ENCODE results near the gene GABRA4. TPM values are rescaled to one million over a fixed set of nuclear protein-coding genes. Genes with fewer than 3 reads are reported as not detected.

GABRA4 gene
- total RNA-seq, 2 donors from 2014 or later, result not detected

- H3K4me1 Mint-ChIP-seq, result no peaks in the 10 kb centered on the region
- H3K27me3 Mint-ChIP-seq, result peaks cover 17% of the 10 kb centered on the region
- ATAC-seq (replicated peaks), result no peak
- no peak overlapping the region for H3K4me3 Mint-ChIP-seq
- no peaks in the 10 kb centered on the region for H3K9me3 Mint-ChIP-seq
- no peaks in the 10 kb centered on the region for H3K36me3 Mint-ChIP-seq (ENCODE audit: low read depth)
- no peak overlapping the region for H3K27ac Mint-ChIP-seq
Observed at GRCh38 chr4:47000406-47000805, 7.0 kb upstream of the GABRA4 start.

- Mint-ChIP-seq H3K36me3 (ENCODE audit: low read depth) (no peaks in the 10 kb centered on the region), H3K27ac (no peak overlapping the region), H3K9me3 (no peaks in the 10 kb centered on the region), H3K4me3 (no peak overlapping the region), H3K27me3 (peaks cover 25% of the 10 kb centered on the region), H3K4me1 (no peaks in the 10 kb centered on the region)
- no peak for ATAC-seq (replicated peaks)
Observed at GRCh38 chr4:46999566-46999965, 6.2 kb upstream of the GABRA4 start.

- H3K9me3 Mint-ChIP-seq, result no peaks in the 10 kb centered on the region
- peaks cover 44% of the 10 kb centered on the region for H3K27me3 Mint-ChIP-seq
- no peaks in the 10 kb centered on the region for H3K36me3 Mint-ChIP-seq (ENCODE audit: low read depth)
- no peak for ATAC-seq (replicated peaks)
- H3K4me3 Mint-ChIP-seq, result peak overlapping the region; percentile 50
- H3K27ac Mint-ChIP-seq, result no peak overlapping the region
- H3K4me1 Mint-ChIP-seq, result peaks cover 6% of the 10 kb centered on the region
Observed at GRCh38 chr4:46994007-46994405, 625 bp upstream of the GABRA4 start.

- Mint-ChIP-seq H3K4me1 (peaks cover 6% of the 10 kb centered on the region), H3K27ac (no peak overlapping the region), H3K4me3 (peak overlapping the region; percentile 50), H3K9me3 (no peaks in the 10 kb centered on the region), H3K36me3 (ENCODE audit: low read depth) (no peaks in the 10 kb centered on the region), H3K27me3 (peaks cover 44% of the 10 kb centered on the region)
- no peak for ATAC-seq (replicated peaks)
Observed at GRCh38 chr4:46992338-46992737, 1.0 kb downstream of the GABRA4 start.

- Mint-ChIP-seq H3K9me3 (no peaks in the 10 kb centered on the region), H3K4me1 (peaks cover under 1% of the 10 kb centered on the region), H3K4me3 (no peak overlapping the region), H3K36me3 (ENCODE audit: low read depth) (no peaks in the 10 kb centered on the region), H3K27ac (no peak overlapping the region), H3K27me3 (peaks cover 11% of the 10 kb centered on the region)
- ATAC-seq (replicated peaks), result no peak
Observed at GRCh38 chr4:46986922-46987638, 6.3 kb downstream of the GABRA4 start.

- Mint-ChIP-seq H3K27me3 (peaks cover 10% of the 10 kb centered on the region), H3K4me3 (no peak overlapping the region), H3K4me1 (no peaks in the 10 kb centered on the region), H3K27ac (no peak overlapping the region), H3K36me3 (ENCODE audit: low read depth) (no peaks in the 10 kb centered on the region), H3K9me3 (no peaks in the 10 kb centered on the region)
- ATAC-seq (replicated peaks), result no peak
Observed at GRCh38 chr4:46984781-46985180, 8.6 kb downstream of the GABRA4 start.

GRCh38 chr4:46980851-46981250, 12.5 kb downstream of the GABRA4 start:
- no peak overlapping the region for H3K4me3 Mint-ChIP-seq
- H3K4me1 Mint-ChIP-seq, result no peaks in the 10 kb centered on the region
- H3K27me3 Mint-ChIP-seq, result peaks cover 11% of the 10 kb centered on the region
- H3K27ac Mint-ChIP-seq, result no peak overlapping the region
- ATAC-seq (replicated peaks), result no peak
- H3K36me3 Mint-ChIP-seq (ENCODE audit: low read depth), result no peaks in the 10 kb centered on the region
- H3K9me3 Mint-ChIP-seq, result no peaks in the 10 kb centered on the region

GRCh38 chr4:46979726-46980125, 13.7 kb downstream of the GABRA4 start:
- no peaks in the 10 kb centered on the region for H3K4me1 Mint-ChIP-seq

GRCh38 chr4:46979283-46979682, 14.1 kb downstream of the GABRA4 start:
- no peak overlapping the region for H3K4me3 Mint-ChIP-seq
- no peaks in the 10 kb centered on the region for H3K9me3 Mint-ChIP-seq
- H3K4me1 Mint-ChIP-seq, result no peaks in the 10 kb centered on the region
- H3K27me3 Mint-ChIP-seq, result peaks cover 17% of the 10 kb centered on the region
- ATAC-seq (replicated peaks), result no peak
- no peak overlapping the region for H3K27ac Mint-ChIP-seq
- H3K36me3 Mint-ChIP-seq (ENCODE audit: low read depth), result no peaks in the 10 kb centered on the region

More at GRCh38 chr4:46979726-46980125, 13.7 kb downstream of the GABRA4 start:
- Mint-ChIP-seq H3K36me3 (ENCODE audit: low read depth) (no peaks in the 10 kb centered on the region), H3K27ac (no peak overlapping the region), H3K27me3 (peaks cover 15% of the 10 kb centered on the region), H3K4me3 (no peak overlapping the region), H3K9me3 (no peaks in the 10 kb centered on the region)
- no peak for ATAC-seq (replicated peaks)

GRCh38 chr4:46977245-46977644, 16.1 kb downstream of the GABRA4 start:
- no peaks in the 10 kb centered on the region for H3K36me3 Mint-ChIP-seq (ENCODE audit: low read depth)
- no peaks in the 10 kb centered on the region for H3K9me3 Mint-ChIP-seq
- H3K27me3 Mint-ChIP-seq, result peaks cover 19% of the 10 kb centered on the region
- no peak overlapping the region for H3K27ac Mint-ChIP-seq
- no peaks in the 10 kb centered on the region for H3K4me1 Mint-ChIP-seq
- no peak for ATAC-seq (replicated peaks)
- H3K4me3 Mint-ChIP-seq, result no peak overlapping the region

- Mint-ChIP-seq H3K4me1 (no peaks in the 10 kb centered on the region), H3K36me3 (ENCODE audit: low read depth) (no peaks in the 10 kb centered on the region), H3K27ac (no peak overlapping the region), H3K4me3 (no peak overlapping the region), H3K9me3 (no peaks in the 10 kb centered on the region), H3K27me3 (peaks cover 13% of the 10 kb centered on the region)
- no peak for ATAC-seq (replicated peaks)
Observed at GRCh38 chr4:46975812-46976553, 17.4 kb downstream of the GABRA4 start.

- no peaks in the 10 kb centered on the region for H3K36me3 Mint-ChIP-seq (ENCODE audit: low read depth)
Observed at GRCh38 chr4:46974891-46975543, 18.4 kb downstream of the GABRA4 start.

GRCh38 chr4:46968847-46969246, 24.5 kb downstream of the GABRA4 start:
- Mint-ChIP-seq H3K4me1 (no peaks in the 10 kb centered on the region), H3K27ac (no peak overlapping the region), H3K36me3 (ENCODE audit: low read depth) (no peaks in the 10 kb centered on the region)

More at GRCh38 chr4:46974891-46975543, 18.4 kb downstream of the GABRA4 start:
- Mint-ChIP-seq H3K4me1 (no peaks in the 10 kb centered on the region), H3K27me3 (peaks cover 13% of the 10 kb centered on the region), H3K27ac (no peak overlapping the region), H3K4me3 (no peak overlapping the region), H3K9me3 (no peaks in the 10 kb centered on the region)
- ATAC-seq (replicated peaks), result no peak

GRCh38 chr4:46967631-46968030, 25.8 kb downstream of the GABRA4 start:
- no peaks in the 10 kb centered on the region for H3K36me3 Mint-ChIP-seq (ENCODE audit: low read depth)
- H3K27ac Mint-ChIP-seq, result no peak overlapping the region
- no peak overlapping the region for H3K4me3 Mint-ChIP-seq
- ATAC-seq (replicated peaks), result no peak
- H3K27me3 Mint-ChIP-seq, result peaks cover 17% of the 10 kb centered on the region
- no peaks in the 10 kb centered on the region for H3K9me3 Mint-ChIP-seq
- H3K4me1 Mint-ChIP-seq, result no peaks in the 10 kb centered on the region

More at GRCh38 chr4:46968847-46969246, 24.5 kb downstream of the GABRA4 start:
- H3K9me3 Mint-ChIP-seq, result no peaks in the 10 kb centered on the region
- H3K4me3 Mint-ChIP-seq, result no peak overlapping the region
- no peak for ATAC-seq (replicated peaks)
- peaks cover 9% of the 10 kb centered on the region for H3K27me3 Mint-ChIP-seq
